ENCODE data around the gene PNLDC1. TPM values are rescaled to one million over a fixed set of nuclear protein-coding genes. Genes with fewer than 3 reads are reported as not detected.

PNLDC1 gene
- total and polyA plus RNA-seq, 7 donors: 0.09 to 0.49 (median 0.17) TPM; not detected in 2

GRCh38 chr6:159853754-159854153 lies 53.7 kb downstream of the PNLDC1 start:
- intact Hi-C loops (cut with DNase I): loop anchor here in 1 of 2 donors (10.0 kb wide), 1 partner anchor 159 kb away; the partner anchor contains the start of gene SOD2
- H3K4me1 ChIP-seq: no peaks in the 10 kb centered on the region
- no peak overlapping the region for H3K4me3 ChIP-seq
- DNase-seq: no peak
- no peak for TF ChIP-seq CTCF (IDR thresholded peaks at IDR 0.05)
- H3K27ac ChIP-seq: no peak overlapping the region
- H3K36me3 ChIP-seq (ENCODE audit: insufficient read depth in 1 of 2, low read depth in 1 of 2): no peaks in the 10 kb centered on the region
- no peaks in the 10 kb centered on the region for H3K9me3 ChIP-seq
- H3K27me3 ChIP-seq (ENCODE audit: insufficient read depth in 3 of 3, low read length in 2 of 3): no peaks in the 10 kb centered on the region
- ATAC-seq: no peak

- WGBS, 3 donors: 86 to 93% (median 90%) methylated on average over 3 of the region's 3 CpGs
Observed at GRCh38 chr6:159854959-159855358, 54.9 kb downstream of the PNLDC1 start.

GRCh38 chr6:159858259-159858658 lies 58.2 kb downstream of the PNLDC1 start:
- H3K4me1 ChIP-seq: no peaks in the 10 kb centered on the region
- H3K27me3 ChIP-seq (ENCODE audit: insufficient read depth in 3 of 3, low read length in 2 of 3): no peaks in the 10 kb centered on the region
- intact Hi-C loops (cut with DNase I): loop anchor here in 1 of 2 donors (10.0 kb wide), 1 partner anchor 163 kb away; the partner anchor contains the start of gene SOD2
- no peak for TF ChIP-seq CTCF (IDR thresholded peaks at IDR 0.05)
- no peaks in the 10 kb centered on the region for H3K9me3 ChIP-seq
- WGBS, 3 donors: 88 to 89% (median 89%) methylated on average over 1 of the region's 1 CpG
- no peak overlapping the region for H3K4me3 ChIP-seq
- H3K27ac ChIP-seq: no peak overlapping the region
- DNase-seq (no peak), ATAC-seq (no peak)
- no peaks in the 10 kb centered on the region for H3K36me3 ChIP-seq (ENCODE audit: insufficient read depth in 1 of 2, low read depth in 1 of 2)

More at GRCh38 chr6:159854959-159855358, 54.9 kb downstream of the PNLDC1 start:
- Histone ChIP-seq H3K4me1 (no peaks in the 10 kb centered on the region), H3K9me3 (no peaks in the 10 kb centered on the region), H3K27ac (no peak overlapping the region), H3K36me3 (ENCODE audit: insufficient read depth in 1 of 2, low read depth in 1 of 2) (no peaks in the 10 kb centered on the region), H3K4me3 (no peak overlapping the region), H3K27me3 (ENCODE audit: insufficient read depth in 3 of 3, low read length in 2 of 3) (no peaks in the 10 kb centered on the region)
- DNase-seq (no peak), ATAC-seq (no peak)
- TF ChIP-seq CTCF (IDR thresholded peaks at IDR 0.05): no peak
- intact Hi-C loops (cut with DNase I): loop anchor here in 1 of 2 donors (10.0 kb wide), 1 partner anchor 160 kb away; the partner anchor contains the start of gene SOD2

GRCh38 chr6:159860482-159860881 lies 60.4 kb downstream of the PNLDC1 start:
- Histone ChIP-seq H3K4me1 (no peaks in the 10 kb centered on the region), H3K36me3 (ENCODE audit: insufficient read depth in 1 of 2, low read depth in 1 of 2) (no peaks in the 10 kb centered on the region), H3K27ac (no peak overlapping the region), H3K9me3 (no peaks in the 10 kb centered on the region), H3K27me3 (ENCODE audit: insufficient read depth in 3 of 3, low read length in 2 of 3) (no peaks in the 10 kb centered on the region), H3K4me3 (no peak overlapping the region)
- DNase-seq (no peak), ATAC-seq (no peak)
- WGBS, 3 donors: 94 to 100% (median 100%) methylated on average over 1 of the region's 1 CpG
- intact Hi-C loops (cut with DNase I): loop anchor here (5.0 to 10.0 kb wide), 5 partner anchors 82 to 674 kb away; no protein-coding TSS in a partner anchor
- TF ChIP-seq CTCF (IDR thresholded peaks at IDR 0.05): no peak

- no peak for TF ChIP-seq CTCF (IDR thresholded peaks at IDR 0.05)
- no peaks in the 10 kb centered on the region for H3K9me3 ChIP-seq
- no peak overlapping the region for H3K27ac ChIP-seq
- DNase-seq (no peak), ATAC-seq (no peak)
- no peaks in the 10 kb centered on the region for H3K36me3 ChIP-seq (ENCODE audit: insufficient read depth in 1 of 2, low read depth in 1 of 2)
- H3K4me3 ChIP-seq: no peak overlapping the region
- 82 to 88% (median 86%) methylated on average over 5 of the region's 5 CpGs for WGBS, 3 donors
- no peaks in the 10 kb centered on the region for H3K4me1 ChIP-seq
- H3K27me3 ChIP-seq (ENCODE audit: insufficient read depth in 3 of 3, low read length in 2 of 3): no peaks in the 10 kb centered on the region
- intact Hi-C loops (cut with DNase I): loop anchor here (2.0 to 10.0 kb wide), 6 partner anchors 79 to 673 kb away; no protein-coding TSS in a partner anchor
Observed at GRCh38 chr6:159862103-159862502, 62.0 kb downstream of the PNLDC1 start.

Data from psoas muscle (tissue), 8 donors.